ENCODE data around the gene NOL12. TPM values are rescaled to one million over a fixed set of nuclear protein-coding genes. Genes with fewer than 3 reads are reported as not detected.

Gene NOL12
- total RNA-seq, 3 donors from 2014 or later (not counting 1 experiment from before 2014, with no cell fraction given): 28.0 to 45.1 (median 39.0) TPM

DNA sequence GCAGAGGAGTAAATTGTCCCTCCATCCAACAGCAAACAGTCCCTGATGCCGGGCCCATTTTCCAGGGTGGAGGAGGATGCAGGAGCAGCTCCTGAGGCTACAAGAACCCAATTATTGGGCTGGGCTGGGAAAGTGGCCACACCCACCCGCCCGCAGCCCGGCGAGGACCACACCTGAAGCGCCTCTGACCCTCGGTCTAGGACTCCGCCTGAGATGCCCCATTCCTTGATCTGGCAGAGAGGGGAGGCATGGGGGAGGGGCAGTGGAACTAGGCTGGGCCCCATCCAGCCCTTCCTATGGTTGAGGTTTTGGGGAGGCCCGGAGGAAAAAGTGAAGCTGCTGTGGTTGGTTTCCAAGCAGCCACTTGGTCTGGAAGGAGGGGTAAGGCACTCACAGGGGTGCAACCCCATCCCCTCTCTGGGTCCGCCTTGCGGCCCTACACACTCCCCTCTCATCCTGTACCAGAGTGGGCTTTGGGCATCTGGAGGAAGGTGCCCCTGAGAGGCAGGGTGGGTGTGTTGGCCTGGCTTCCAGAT is 13.2 kb upstream of the NOL12 start:
- DNase-seq (no peak), ATAC-seq (no peak)
- Histone ChIP-seq H3K4me1 (ENCODE audit: control insufficient read depth, insufficient read depth, low read length) (peaks cover 57% of the 10 kb centered on the region), H3K9me3 (ENCODE audit: control insufficient read depth, insufficient read depth, low read length) (no peaks in the 10 kb centered on the region), H3K27ac (ENCODE audit: low read length) (no peak overlapping the region), H3K4me3 (ENCODE audit: low read length) (no peak overlapping the region), H3K27me3 (ENCODE audit: control insufficient read depth, insufficient read depth, low read length) (no peaks in the 10 kb centered on the region), H3K36me3 (ENCODE audit: control insufficient read depth, insufficient read depth, low read length) (no peaks in the 10 kb centered on the region)
- H3K9me3 Mint-ChIP-seq: no peaks in the 10 kb centered on the region
- no peak overlapping the region for H3K4me3 Mint-ChIP-seq
- H3K27me3 Mint-ChIP-seq (ENCODE audit: low read depth in 2 of 2): no peaks in the 10 kb centered on the region
- TF ChIP-seq, protein P1, sequence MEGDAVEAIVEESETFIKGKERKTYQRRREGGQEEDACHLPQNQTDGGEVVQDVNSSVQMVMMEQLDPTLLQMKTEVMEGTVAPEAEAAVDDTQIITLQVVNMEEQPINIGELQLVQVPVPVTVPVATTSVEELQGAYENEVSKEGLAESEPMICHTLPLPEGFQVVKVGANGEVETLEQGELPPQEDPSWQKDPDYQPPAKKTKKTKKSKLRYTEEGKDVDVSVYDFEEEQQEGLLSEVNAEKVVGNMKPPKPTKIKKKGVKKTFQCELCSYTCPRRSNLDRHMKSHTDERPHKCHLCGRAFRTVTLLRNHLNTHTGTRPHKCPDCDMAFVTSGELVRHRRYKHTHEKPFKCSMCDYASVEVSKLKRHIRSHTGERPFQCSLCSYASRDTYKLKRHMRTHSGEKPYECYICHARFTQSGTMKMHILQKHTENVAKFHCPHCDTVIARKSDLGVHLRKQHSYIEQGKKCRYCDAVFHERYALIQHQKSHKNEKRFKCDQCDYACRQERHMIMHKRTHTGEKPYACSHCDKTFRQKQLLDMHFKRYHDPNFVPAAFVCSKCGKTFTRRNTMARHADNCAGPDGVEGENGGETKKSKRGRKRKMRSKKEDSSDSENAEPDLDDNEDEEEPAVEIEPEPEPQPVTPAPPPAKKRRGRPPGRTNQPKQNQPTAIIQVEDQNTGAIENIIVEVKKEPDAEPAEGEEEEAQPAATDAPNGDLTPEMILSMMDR (IDR thresholded peaks at IDR 0.05): no peak
- H3K27ac Mint-ChIP-seq: peak overlapping the region; percentile 57 to 97
- intact Hi-C loops (cut with micrococcal nuclease): no loop called here
- no peaks in the 10 kb centered on the region for H3K36me3 Mint-ChIP-seq
- H3K4me1 Mint-ChIP-seq: peaks cover 18 to 54% of the 10 kb centered on the region in 2 donors
- WGBS (ENCODE audit: insufficient coverage): 44% methylated on average over 11 of the region's 11 CpGs

DNA sequence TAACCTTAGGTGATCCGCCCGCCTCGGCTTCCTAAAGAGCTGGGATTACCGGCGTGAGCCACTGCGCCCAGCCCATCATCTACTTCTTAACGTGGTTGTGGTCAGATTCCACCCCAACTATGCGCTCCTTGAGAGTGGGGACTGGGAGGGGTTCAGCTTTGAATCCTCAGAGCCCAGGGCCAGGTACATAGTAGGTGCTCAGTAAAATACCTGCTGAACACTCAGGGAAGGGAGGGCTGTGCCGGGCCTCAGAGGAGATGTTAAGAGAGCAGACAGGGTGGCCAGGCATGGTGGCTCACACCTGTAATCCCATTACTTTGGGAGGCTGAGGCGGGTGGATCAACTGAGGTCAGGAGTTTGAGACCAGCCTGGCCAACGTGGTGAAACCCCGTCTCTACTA is 11.9 kb upstream of the NOL12 start:
- peak overlapping the region; percentile 94 to 97 for H3K27ac Mint-ChIP-seq
- intact Hi-C loops (cut with micrococcal nuclease): no loop called here

DNA sequence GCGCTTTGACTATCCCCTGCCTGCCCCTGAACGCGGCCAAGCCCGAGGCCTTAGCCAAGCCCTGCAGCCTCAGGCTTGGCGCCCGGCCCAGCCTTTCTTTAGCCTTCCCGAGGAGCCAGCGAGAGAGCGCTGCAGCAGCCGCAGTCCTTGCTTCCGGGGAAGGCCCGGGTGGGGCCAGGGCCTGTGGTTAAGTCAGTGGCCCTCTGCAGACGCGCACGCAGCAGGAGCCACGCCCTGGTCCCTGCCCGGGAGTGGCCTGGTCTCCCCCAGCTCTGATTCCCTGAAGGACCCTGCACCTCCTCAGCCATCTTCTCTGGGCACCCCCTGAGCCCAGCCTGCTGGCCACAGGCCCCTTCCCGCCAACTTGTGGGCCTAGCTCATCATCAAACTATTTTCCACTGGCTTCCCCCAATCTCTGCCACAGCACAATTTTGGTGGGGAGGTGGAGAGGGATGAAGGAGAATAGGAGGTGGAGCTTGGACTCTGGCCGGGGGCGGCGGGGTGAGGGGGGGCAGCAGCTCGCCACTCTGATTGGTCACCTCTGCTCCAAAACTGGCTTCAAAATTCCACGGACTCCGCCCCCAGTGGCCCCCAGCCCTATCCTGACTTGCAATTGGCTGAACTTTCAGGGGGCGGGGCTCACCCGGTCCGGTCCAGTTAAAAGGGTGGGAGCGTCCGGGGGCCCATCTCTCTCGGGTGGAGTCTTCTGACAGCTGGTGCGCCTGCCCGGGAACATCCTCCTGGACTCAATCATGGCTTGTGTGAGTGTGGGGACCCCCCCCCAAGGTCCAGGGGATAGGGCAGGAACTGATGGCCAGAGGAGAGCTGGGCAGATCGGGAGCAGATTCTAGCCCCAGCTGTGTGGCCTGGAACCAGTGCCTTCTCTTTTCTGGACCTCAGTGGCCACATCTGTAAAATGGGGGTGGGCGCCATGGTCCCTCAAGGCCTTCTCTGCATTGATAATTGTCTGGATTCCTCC is 10.9 kb upstream of the NOL12 start, which contains the start of gene LGALS1:
LGALS1 (plus strand) TSS at position 686 of the 979 bp plus-strand sequence; CDS start at position 753, 67 bp downstream.
- H3K4me1 Mint-ChIP-seq: peaks cover 26 to 64% of the 10 kb centered on the region in 2 donors
- peak within 1 kb of the TSS; percentile 94 to 97 for H3K27ac Mint-ChIP-seq
- no peaks in the 10 kb centered on the region for H3K27me3 ChIP-seq (ENCODE audit: control insufficient read depth, insufficient read depth, low read length)
- peak; percentile 11 to 33 (median 11) for ATAC-seq
- TF ChIP-seq, protein P1 (IDR thresholded peaks at IDR 0.05): no peak
- peak within 1 kb of the TSS; percentile 97 for H3K27ac ChIP-seq (ENCODE audit: low read length)
- no peaks in the 10 kb centered on the region for H3K27me3 Mint-ChIP-seq (ENCODE audit: low read depth in 2 of 2)
- peak within 1 kb of the TSS; percentile 93 for H3K4me3 Mint-ChIP-seq
- H3K4me3 ChIP-seq (ENCODE audit: low read length): peak within 1 kb of the TSS; percentile 82
- H3K9me3 ChIP-seq (ENCODE audit: control insufficient read depth, insufficient read depth, low read length): no peaks in the 10 kb centered on the region
- no peaks in the 10 kb centered on the region for H3K9me3 Mint-ChIP-seq
- no peaks in the 10 kb centered on the region for H3K36me3 Mint-ChIP-seq
- H3K36me3 ChIP-seq (ENCODE audit: control insufficient read depth, insufficient read depth, low read length): peaks cover 5% of the 10 kb centered on the region
- peak; percentile 54 to 80 for DNase-seq
- intact Hi-C loops (cut with micrococcal nuclease): loop anchor here (5.0 kb wide), 1 partner anchor 68 kb away; the partner anchor contains the start of gene GGA1
- H3K4me1 ChIP-seq (ENCODE audit: control insufficient read depth, insufficient read depth, low read length): peaks cover 67% of the 10 kb centered on the region
- 14% methylated on average over 33 of the region's 34 CpGs for WGBS (ENCODE audit: insufficient coverage)

More for the DNA sequence above, 11.9 kb upstream of the NOL12 start:
- Histone ChIP-seq H3K9me3 (ENCODE audit: control insufficient read depth, insufficient read depth, low read length) (no peaks in the 10 kb centered on the region), H3K27ac (ENCODE audit: low read length) (peak overlapping the region; percentile 97), H3K4me3 (ENCODE audit: low read length) (no peak overlapping the region), H3K4me1 (ENCODE audit: control insufficient read depth, insufficient read depth, low read length) (peaks cover 67% of the 10 kb centered on the region), H3K36me3 (ENCODE audit: control insufficient read depth, insufficient read depth, low read length) (peaks cover 2% of the 10 kb centered on the region), H3K27me3 (ENCODE audit: control insufficient read depth, insufficient read depth, low read length) (no peaks in the 10 kb centered on the region)
- Mint-ChIP-seq H3K4me1 (peaks cover 21 to 58% of the 10 kb centered on the region in 2 donors), H3K4me3 (no peak overlapping the region), H3K9me3 (no peaks in the 10 kb centered on the region), H3K36me3 (no peaks in the 10 kb centered on the region), H3K27me3 (ENCODE audit: low read depth in 2 of 2) (no peaks in the 10 kb centered on the region)
- WGBS (ENCODE audit: insufficient coverage): 80% methylated on average over 11 of the region's 12 CpGs
- ATAC-seq (no peak), DNase-seq (no peak)
- TF ChIP-seq, protein P1 (IDR thresholded peaks at IDR 0.05): no peak
